Mononuclear cell (primary cell): ENCODE results near the gene OR6Y1. TPM values are rescaled to one million over a fixed set of nuclear protein-coding genes. Genes with fewer than 3 reads are reported as not detected.

Source experiments
- H3K27me3 ChIP-seq: 2 replicates; pipeline ENCODE4 v1.6.0; 2011; ENCODE audit warnings: low read length, control low read depth; ENCODE audit not compliant: insufficient read depth
- H3K4me1 ChIP-seq: 2 replicates; pipeline ENCODE4 v1.5.1; 2011; ENCODE audit warnings: mild to moderate bottlenecking, low read length, control low read depth; ENCODE audit not compliant: insufficient read depth
- H3K4me3 ChIP-seq: 2 replicates; pipeline ENCODE4 v1.5.1; 2011; ENCODE audit warnings: mild to moderate bottlenecking, low read length, moderate library complexity
- H3K9me3 ChIP-seq: 2 replicates; pipeline ENCODE4 v1.5.1; 2011; ENCODE audit warnings: low read depth, mild to moderate bottlenecking, control low read depth, low read length
- total RNA-seq: library from RNA; depleted of rRNA; stranded (reverse); fragments of >200 nt; gene quantifications from one replicate; pipeline ENCODE4 v1.2.3, GENCODE V29; 2012

The OR6Y1 gene
- total RNA-seq, 1 donor, result not detected

- Histone ChIP-seq H3K4me3 (no peak overlapping the region), H3K4me1 (no peaks in the 10 kb centered on the region), H3K9me3 (no peaks in the 10 kb centered on the region), H3K27me3 (peaks cover 20% of the 10 kb centered on the region)
Measured at GRCh38 chr1:158521666-158522058, 32.5 kb downstream of the OR6Y1 start.

GRCh38 chr1:158520955-158521665 is 33.1 kb downstream of the OR6Y1 start:
- no peaks in the 10 kb centered on the region for H3K4me1 ChIP-seq
- H3K27me3 ChIP-seq, result peaks cover 20% of the 10 kb centered on the region
- H3K9me3 ChIP-seq, result no peaks in the 10 kb centered on the region
- H3K4me3 ChIP-seq, result no peak overlapping the region

GRCh38 chr1:158520021-158520420 is 34.2 kb downstream of the OR6Y1 start:
- Histone ChIP-seq H3K9me3 (no peaks in the 10 kb centered on the region), H3K4me3 (no peak overlapping the region), H3K27me3 (peaks cover 20% of the 10 kb centered on the region), H3K4me1 (no peaks in the 10 kb centered on the region)

GRCh38 chr1:158516966-158517365 is 37.2 kb downstream of the OR6Y1 start:
- no peaks in the 10 kb centered on the region for H3K4me1 ChIP-seq
- H3K9me3 ChIP-seq, result no peaks in the 10 kb centered on the region
- peaks cover 9% of the 10 kb centered on the region for H3K27me3 ChIP-seq
- H3K4me3 ChIP-seq, result no peak overlapping the region

- Histone ChIP-seq H3K27me3 (peaks cover 3% of the 10 kb centered on the region), H3K4me3 (no peak overlapping the region)
Measured at GRCh38 chr1:158509471-158510156, 44.6 kb downstream of the OR6Y1 start.

GRCh38 chr1:158507511-158507910 is 46.7 kb downstream of the OR6Y1 start:
- Histone ChIP-seq H3K4me3 (no peak overlapping the region), H3K4me1 (no peaks in the 10 kb centered on the region), H3K9me3 (no peaks in the 10 kb centered on the region), H3K27me3 (peaks cover 7% of the 10 kb centered on the region)

More at GRCh38 chr1:158509471-158510156, 44.6 kb downstream of the OR6Y1 start:
- Histone ChIP-seq H3K4me1 (no peaks in the 10 kb centered on the region), H3K9me3 (no peaks in the 10 kb centered on the region)

- Histone ChIP-seq H3K27me3 (peaks cover 7% of the 10 kb centered on the region), H3K9me3 (no peaks in the 10 kb centered on the region), H3K4me3 (no peak overlapping the region), H3K4me1 (no peaks in the 10 kb centered on the region)
Measured at GRCh38 chr1:158506369-158506987, 47.7 kb downstream of the OR6Y1 start.

GRCh38 chr1:158496374-158496773 is 57.8 kb downstream of the OR6Y1 start:
- no peaks in the 10 kb centered on the region for H3K9me3 ChIP-seq
- H3K27me3 ChIP-seq, result peaks cover 16% of the 10 kb centered on the region
- H3K4me3 ChIP-seq, result no peak overlapping the region
- H3K4me1 ChIP-seq, result no peaks in the 10 kb centered on the region

- peaks cover 15% of the 10 kb centered on the region for H3K27me3 ChIP-seq
- no peaks in the 10 kb centered on the region for H3K9me3 ChIP-seq
- H3K4me1 ChIP-seq, result no peaks in the 10 kb centered on the region
- no peak overlapping the region for H3K4me3 ChIP-seq
Measured at GRCh38 chr1:158494796-158495195, 59.4 kb downstream of the OR6Y1 start.

Other genes with a start within 250 kb of the OR6Y1 start
- 0.52 TPM for gene CD1B, start 222.9 kb downstream of the OR6Y1 start, total RNA-seq
- gene CD1E, start 200.5 kb downstream of the OR6Y1 start, total RNA-seq, result 0.52 TPM
- not detected for gene OR10T2, start 154.9 kb downstream of the OR6Y1 start, total RNA-seq
- gene OR10K2, start 128.2 kb downstream of the OR6Y1 start, total RNA-seq, result not detected
- gene OR10K1, start 92.6 kb downstream of the OR6Y1 start, total RNA-seq, result not detected
- not detected for gene OR10R2, start 82.2 kb downstream of the OR6Y1 start, total RNA-seq
- not detected for gene OR6P1, start 16.2 kb upstream of the OR6Y1 start, total RNA-seq
- not detected for gene OR10X1, start 25.5 kb upstream of the OR6Y1 start, total RNA-seq
- gene OR10Z1, start 50.9 kb upstream of the OR6Y1 start, total RNA-seq, result 0.31 TPM
- gene SPTA1, start 132.3 kb upstream of the OR6Y1 start, total RNA-seq, result not detected
- gene OR6K2, start 146.2 kb upstream of the OR6Y1 start, total RNA-seq, result not detected
- gene OR6K3, start 166.3 kb upstream of the OR6Y1 start, total RNA-seq, result not detected
- not detected for gene OR6K6, start 200.3 kb upstream of the OR6Y1 start, total RNA-seq
- under 0.01 TPM for gene OR6N1, start 217.8 kb upstream of the OR6Y1 start, total RNA-seq
- not detected for gene OR6N2, start 226.8 kb upstream of the OR6Y1 start, total RNA-seq